GM19193 (cell line): ENCODE results near the gene COMMD4.
A peak's percentile ranks its signal among the peaks of the same experiment; 100 is the strongest.

Experiments used
- POLR2A ChIP-seq: IDR thresholded peaks from 4 replicates; pipeline ENCODE4 v1.6.1; 2011; ENCODE audit not compliant: insufficient read depth, insufficient read length; ENCODE audit errors: extremely low read depth

COMMD4 gene

GRCh38 chr15:75338661-75339240 is 2.9 kb downstream of the COMMD4 start:
- TF ChIP-seq POLR2A: no peak

GRCh38 chr15:75339531-75340240 is 3.8 kb downstream of the COMMD4 start:
- TF ChIP-seq POLR2A: no peak

- TF ChIP-seq POLR2A: no peak
Measured at GRCh38 chr15:75342221-75342620, 6.4 kb downstream of the COMMD4 start.

GRCh38 chr15:75346796-75347221 is 10.9 kb downstream of the COMMD4 start, which contains the start of gene NEIL1:
TSS of gene NEIL1 (plus strand) at chr15:75347039. CDS start at chr15:75348906, 1,867 bp downstream.
- no peak for TF ChIP-seq POLR2A

- TF ChIP-seq POLR2A: no peak
Measured at GRCh38 chr15:75347222-75348033, 11.6 kb downstream of the COMMD4 start.

- TF ChIP-seq POLR2A: no peak
Measured at GRCh38 chr15:75348034-75348561, 12.2 kb downstream of the COMMD4 start.

- TF ChIP-seq POLR2A: no peak
Measured at GRCh38 chr15:75348562-75349350, 12.9 kb downstream of the COMMD4 start.

- TF ChIP-seq POLR2A: peak; percentile 30
Measured at GRCh38 chr15:75349851-75350588, 14.2 kb downstream of the COMMD4 start.

- TF ChIP-seq POLR2A: no peak
Measured at GRCh38 chr15:75350601-75351361, 14.9 kb downstream of the COMMD4 start.

- TF ChIP-seq POLR2A: no peak
Measured at GRCh38 chr15:75352186-75353080, 16.6 kb downstream of the COMMD4 start.

GRCh38 chr15:75353604-75354003 is 17.7 kb downstream of the COMMD4 start:
- peak; percentile 8 for TF ChIP-seq POLR2A

- TF ChIP-seq POLR2A: no peak
Measured at GRCh38 chr15:75354454-75354853, 18.6 kb downstream of the COMMD4 start.
